A549 (cell line): ENCODE results near the gene KIFAP3.

Experiments
- CEBPB ChIP-seq, 2 experiments: fragments of >200 bp in 1 of 2; sonication (Bioruptor Twin) in 1 of 2; formaldehyde crosslinking in 1 of 2; IDR thresholded peaks; 2 replicates each; pipeline ENCODE4 v1.6.1; 2012 to 2016
- CHD4 ChIP-seq: fragments of 200-600 bp; sonication (generic); IDR thresholded peaks from 2 replicates; pipeline ENCODE4 v1.6.1; 2016; ENCODE audit warnings: antibody characterized with exemption, mild to moderate bottlenecking, borderline replicate concordance
- HOXB13 ChIP-seq: fragments of 250-450 bp; sonication (Bioruptor Pico); IDR thresholded peaks from 2 replicates; pipeline ENCODE4 v1.5.0; 2020; ENCODE audit warnings: low read depth, mild to moderate bottlenecking, moderate library complexity
- POLR2A ChIP-seq: IDR thresholded peaks from 2 replicates; pipeline ENCODE4 v1.6.1; 2012; ENCODE audit warnings: mild to moderate bottlenecking, low read length
- TF ChIP-seq, protein P1 (sequence below): fragments of >200 bp; sonication (Bioruptor Twin); formaldehyde crosslinking; IDR thresholded peaks from 3 replicates; pipeline ENCODE4 v1.5.1; 2016
- TF ChIP-seq, protein P2 (sequence below): IDR thresholded peaks from 2 replicates; pipeline ENCODE4 v1.6.1; 2012

DNA sequence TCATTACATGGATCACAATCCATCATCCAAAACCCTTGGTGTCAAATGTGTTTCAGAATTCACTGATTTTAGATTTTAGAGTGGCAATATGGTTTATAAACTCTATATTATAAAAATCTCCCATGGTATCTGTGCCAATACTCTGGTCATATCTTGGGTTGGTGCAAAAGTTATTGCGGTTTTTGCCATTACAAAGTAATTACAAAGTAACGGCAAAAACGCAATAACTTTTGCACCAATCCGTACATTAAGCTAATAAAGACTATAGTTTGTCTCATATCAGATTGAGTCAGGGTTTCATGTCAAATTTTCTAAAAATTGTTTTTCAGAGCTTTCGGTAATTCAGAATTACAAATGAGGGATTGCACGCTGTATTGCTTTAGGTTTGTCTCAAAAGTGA lies 47.9 kb upstream of the KIFAP3 start:
- TF ChIP-seq HOXB13 (CRISPR knock-in tag) (no peak), CHD4 (no peak), POLR2A (no peak), CEBPB (IDR thresholded peaks at IDR 0.05) (no peak)
- TF ChIP-seq, protein P1, sequence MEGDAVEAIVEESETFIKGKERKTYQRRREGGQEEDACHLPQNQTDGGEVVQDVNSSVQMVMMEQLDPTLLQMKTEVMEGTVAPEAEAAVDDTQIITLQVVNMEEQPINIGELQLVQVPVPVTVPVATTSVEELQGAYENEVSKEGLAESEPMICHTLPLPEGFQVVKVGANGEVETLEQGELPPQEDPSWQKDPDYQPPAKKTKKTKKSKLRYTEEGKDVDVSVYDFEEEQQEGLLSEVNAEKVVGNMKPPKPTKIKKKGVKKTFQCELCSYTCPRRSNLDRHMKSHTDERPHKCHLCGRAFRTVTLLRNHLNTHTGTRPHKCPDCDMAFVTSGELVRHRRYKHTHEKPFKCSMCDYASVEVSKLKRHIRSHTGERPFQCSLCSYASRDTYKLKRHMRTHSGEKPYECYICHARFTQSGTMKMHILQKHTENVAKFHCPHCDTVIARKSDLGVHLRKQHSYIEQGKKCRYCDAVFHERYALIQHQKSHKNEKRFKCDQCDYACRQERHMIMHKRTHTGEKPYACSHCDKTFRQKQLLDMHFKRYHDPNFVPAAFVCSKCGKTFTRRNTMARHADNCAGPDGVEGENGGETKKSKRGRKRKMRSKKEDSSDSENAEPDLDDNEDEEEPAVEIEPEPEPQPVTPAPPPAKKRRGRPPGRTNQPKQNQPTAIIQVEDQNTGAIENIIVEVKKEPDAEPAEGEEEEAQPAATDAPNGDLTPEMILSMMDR, result no peak
- TF ChIP-seq, protein P2, sequence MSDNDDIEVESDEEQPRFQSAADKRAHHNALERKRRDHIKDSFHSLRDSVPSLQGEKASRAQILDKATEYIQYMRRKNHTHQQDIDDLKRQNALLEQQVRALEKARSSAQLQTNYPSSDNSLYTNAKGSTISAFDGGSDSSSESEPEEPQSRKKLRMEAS, result no peak
